GM13976 (cell line): Measurements from ENCODE around the gene ATP11A.

Experiments
- DNase-seq: peaks from one replicate; pipeline ENCODE4 v3.0.0; 2012; ENCODE audit warnings: low spot score
- CTCF ChIP-seq: IDR thresholded peaks from 2 replicates; pipeline ENCODE4 v1.5.1; 2012; ENCODE audit warnings: borderline replicate concordance, mild to moderate bottlenecking; ENCODE audit not compliant: insufficient read depth; ENCODE audit errors: extremely low read depth, missing control alignments, control extremely low read depth
- in situ Hi-C: fragments of 300-500 bp; cut with MboI; formaldehyde crosslinking; loops from one replicate; pipeline ENCODE4 v1.12.0; 2022; ENCODE audit warnings: low sequenced_read_pairs, mixed read lengths, inconsistent platforms; ENCODE audit not compliant: unreplicated experiment

ATP11A gene

GRCh38 chr13:112710855-112711527, 21.2 kb downstream of the ATP11A start:
- no peak for DNase-seq
- TF ChIP-seq CTCF: no peak
- in situ Hi-C loops: no loop called here

- no peak for TF ChIP-seq CTCF
- peak; percentile 76 for DNase-seq
- in situ Hi-C loops: no loop called here
These were observed 21.9 kb downstream of the ATP11A start for GRCh38 chr13:112711528-112712265.

- in situ Hi-C loops: no loop called here
- no peak for TF ChIP-seq CTCF
These were observed 22.8 kb downstream of the ATP11A start for GRCh38 chr13:112712451-112713207.

GRCh38 chr13:112713517-112714253, 23.8 kb downstream of the ATP11A start:
- no peak for DNase-seq
- in situ Hi-C loops: no loop called here
- no peak for TF ChIP-seq CTCF

More at GRCh38 chr13:112712451-112713207, 22.8 kb downstream of the ATP11A start:
- no peak for DNase-seq

- DNase-seq: no peak
- in situ Hi-C loops: no loop called here
- no peak for TF ChIP-seq CTCF
These were observed 24.7 kb downstream of the ATP11A start for GRCh38 chr13:112714376-112715174.
